ENCODE measurements around the gene C19orf53. TPM values are rescaled to one million over a fixed set of nuclear protein-coding genes. Genes with fewer than 3 reads are reported as not detected.

Gene C19orf53
- total RNA-seq, 1 experiment from 2014 or later, result 66.4 TPM

GRCh38 chr19:13806728-13807127, 32.5 kb downstream of the C19orf53 start:
- TF ChIP-seq CTCF (IDR thresholded peaks at IDR 0.05; ENCODE audit: unreplicated experiment), result no peak
- intact Hi-C loops (cut with micrococcal nuclease; ENCODE audit: unreplicated experiment), result no loop called here
- Mint-ChIP-seq H3K27me3 (ENCODE audit: unreplicated experiment) (no peaks in the 10 kb centered on the region), H3K9me3 (ENCODE audit: low read depth, unreplicated experiment) (no peaks in the 10 kb centered on the region), H3K36me3 (ENCODE audit: insufficient read depth, unreplicated experiment) (peaks cover 29% of the 10 kb centered on the region), H3K4me1 (ENCODE audit: low read depth, unreplicated experiment) (peaks cover 8% of the 10 kb centered on the region), H3K4me3 (ENCODE audit: low read depth, unreplicated experiment) (no peak overlapping the region), H3K27ac (ENCODE audit: unreplicated experiment) (no peak overlapping the region)
- DNase-seq, result no peak
- BruUV-seq (replicated peaks), result no TSS peak
- CTCF ChIA-PET, result no interaction called here

- TF ChIP-seq CTCF (IDR thresholded peaks at IDR 0.05; ENCODE audit: unreplicated experiment), result no peak
- intact Hi-C loops (cut with micrococcal nuclease; ENCODE audit: unreplicated experiment), result no loop called here
- DNase-seq, result no peak
- Mint-ChIP-seq H3K27ac (ENCODE audit: unreplicated experiment) (no peak overlapping the region), H3K27me3 (ENCODE audit: unreplicated experiment) (no peaks in the 10 kb centered on the region), H3K4me3 (ENCODE audit: low read depth, unreplicated experiment) (no peak overlapping the region), H3K36me3 (ENCODE audit: insufficient read depth, unreplicated experiment) (peaks cover 31% of the 10 kb centered on the region), H3K9me3 (ENCODE audit: low read depth, unreplicated experiment) (no peaks in the 10 kb centered on the region), H3K4me1 (ENCODE audit: low read depth, unreplicated experiment) (peaks cover 8% of the 10 kb centered on the region)
- CTCF ChIA-PET, result no interaction called here
- BruUV-seq (replicated peaks), result no TSS peak
Observed at GRCh38 chr19:13807421-13808021, 33.3 kb downstream of the C19orf53 start.

GRCh38 chr19:13808856-13809255, 34.6 kb downstream of the C19orf53 start:
- Mint-ChIP-seq H3K4me3 (ENCODE audit: low read depth, unreplicated experiment) (no peak overlapping the region), H3K27ac (ENCODE audit: unreplicated experiment) (no peak overlapping the region), H3K36me3 (ENCODE audit: insufficient read depth, unreplicated experiment) (peaks cover 35% of the 10 kb centered on the region), H3K4me1 (ENCODE audit: low read depth, unreplicated experiment) (no peaks in the 10 kb centered on the region), H3K27me3 (ENCODE audit: unreplicated experiment) (no peaks in the 10 kb centered on the region), H3K9me3 (ENCODE audit: low read depth, unreplicated experiment) (peaks cover 4% of the 10 kb centered on the region)
- TF ChIP-seq CTCF (IDR thresholded peaks at IDR 0.05; ENCODE audit: unreplicated experiment), result no peak
- no peak for DNase-seq
- CTCF ChIA-PET, result no interaction called here
- intact Hi-C loops (cut with micrococcal nuclease; ENCODE audit: unreplicated experiment), result no loop called here
- BruUV-seq (replicated peaks), result no TSS peak

GRCh38 chr19:13812544-13812943, 38.3 kb downstream of the C19orf53 start:
- no peak overlapping the region for H3K4me3 Mint-ChIP-seq (ENCODE audit: low read depth, unreplicated experiment)
- no peak for TF ChIP-seq CTCF (IDR thresholded peaks at IDR 0.05; ENCODE audit: unreplicated experiment)
- no peak overlapping the region for H3K27ac Mint-ChIP-seq (ENCODE audit: unreplicated experiment)
- intact Hi-C loops (cut with micrococcal nuclease; ENCODE audit: unreplicated experiment), result no loop called here
- BruUV-seq (replicated peaks), result no TSS peak
- no peak for DNase-seq
- no peaks in the 10 kb centered on the region for H3K4me1 Mint-ChIP-seq (ENCODE audit: low read depth, unreplicated experiment)
- peaks cover 45% of the 10 kb centered on the region for H3K36me3 Mint-ChIP-seq (ENCODE audit: insufficient read depth, unreplicated experiment)
- CTCF ChIA-PET, result no interaction called here
- peaks cover 4% of the 10 kb centered on the region for H3K9me3 Mint-ChIP-seq (ENCODE audit: low read depth, unreplicated experiment)
- H3K27me3 Mint-ChIP-seq (ENCODE audit: unreplicated experiment), result no peaks in the 10 kb centered on the region

All from Calu3 (cell line).